Tibial artery (tissue), 4 donors: ENCODE measurements around the gene PBX1.
A peak's percentile ranks its signal among the peaks of the same experiment; 100 is the strongest.

Source experiments
- DNase-seq, 2 donors: peaks; one replicate each; pipeline ENCODE4 v3.0.0-alpha.2; 2019
- H3K27ac ChIP-seq, 2 donors: fragments of 200-600 bp; sonication (generic) in 1 of 2; 1 replicate in 1 of 2; 2 replicates in 1 of 2; pipeline ENCODE4 v1.5.1; 2018 to 2019; ENCODE audit warnings: mild to moderate bottlenecking in 1 of 2
- H3K27me3 ChIP-seq, 2 donors: fragments of 200-600 bp; sonication (generic) in 1 of 2; one replicate each; pipeline versions ENCODE4 v1.5.1 to v1.6.0; 2016 to 2019
- H3K36me3 ChIP-seq, 3 donors: fragments of 200-600 bp; sonication (generic) in 2 of 3; one replicate each; pipeline ENCODE4 v1.5.1; 2016 to 2019; ENCODE audit warnings: mild to moderate bottlenecking in 2 of 3
- H3K4me1 ChIP-seq, 4 donors: fragments of 200-600 bp; sonication (generic) in 2 of 4; 1 replicate in 3 of 4; 2 replicates in 1 of 4; pipeline ENCODE4 v1.5.1; 2016 to 2019
- H3K4me3 ChIP-seq, 2 donors: fragments of 200-600 bp; sonication (generic) in 1 of 2; 1 replicate in 1 of 2; 2 replicates in 1 of 2; pipeline ENCODE4 v1.5.1; 2018 to 2019; ENCODE audit warnings: mild to moderate bottlenecking in 2 of 2
- H3K9me3 ChIP-seq, 3 donors: fragments of 200-600 bp; sonication (generic) in 1 of 3; one replicate each; pipeline ENCODE4 v1.5.1; 2016 to 2019
- CTCF ChIP-seq, 2 experiments: fragments of 200-600 bp in 1 of 2; fragments of 450-650 bp in 1 of 2; IDR thresholded peaks; one replicate each; pipeline ENCODE4 v1.5.1; 2017 to 2019; ENCODE audit warnings: antibody characterized with exemption in 2 of 2, mild to moderate bottlenecking in 1 of 2, moderate library complexity in 1 of 2
- intact Hi-C: fragments of 100-400 bp; cut with DNase I; formaldehyde crosslinking; loops from one replicate; pipeline ENCODE4 v1.15.0; 2023; ENCODE audit warnings: low total_unique reads

The PBX1 gene

GRCh38 chr1:164638492-164639202, 79.7 kb downstream of the PBX1 start:
- intact Hi-C loops: loop anchor here (10.0 kb wide), 1 partner anchor 146 kb away; no protein-coding TSS in a partner anchor

DNA sequence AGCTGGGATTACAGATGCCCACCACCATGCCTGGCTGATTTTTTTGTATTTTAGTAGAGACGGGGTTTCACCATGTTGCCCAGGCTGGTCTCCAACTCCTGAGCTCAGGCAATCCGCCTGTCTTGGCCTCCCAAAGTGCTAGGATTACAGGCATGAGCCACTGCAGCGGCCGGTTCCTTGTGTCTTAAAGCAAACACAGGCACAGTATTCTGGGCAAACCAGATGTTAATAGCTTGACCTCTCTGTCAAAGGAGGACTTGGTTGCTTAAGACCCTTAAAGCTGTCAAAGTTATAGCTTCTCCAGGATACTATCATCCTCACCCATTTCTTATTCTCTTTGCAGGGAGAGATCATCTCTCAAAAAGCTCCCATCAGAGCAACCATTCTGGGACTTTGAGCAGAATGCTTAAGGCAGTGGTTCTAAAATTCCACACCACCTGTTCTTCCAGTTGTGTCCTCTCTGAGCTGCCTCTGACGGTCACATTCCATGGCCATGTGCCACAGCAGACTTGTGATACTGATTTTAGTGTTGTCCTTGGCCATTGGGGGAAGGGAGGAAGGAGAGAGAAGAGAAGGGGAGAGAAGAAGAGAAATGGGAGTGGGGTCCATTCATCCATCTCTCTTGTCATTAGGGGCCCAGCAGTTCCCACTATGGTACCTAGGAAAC, 81.8 kb downstream of the PBX1 start:
- DNase-seq: no peak
- Histone ChIP-seq H3K27ac (peak overlapping the region; percentile 37 to 48), H3K36me3 (no peaks in the 10 kb centered on the region), H3K4me3 (no peak overlapping the region), H3K9me3 (no peaks in the 10 kb centered on the region), H3K27me3 (no peaks in the 10 kb centered on the region), H3K4me1 (peaks cover 0 to 86% (median 48%) of the 10 kb centered on the region in 4 donors)
- intact Hi-C loops: no loop called here
- no peak for TF ChIP-seq CTCF (IDR thresholded peaks at IDR 0.05)

More at GRCh38 chr1:164638492-164639202, 79.7 kb downstream of the PBX1 start:
- Histone ChIP-seq H3K9me3 (no peaks in the 10 kb centered on the region), H3K4me1 (peaks cover 0 to 85% (median 43%) of the 10 kb centered on the region in 4 donors), H3K27me3 (no peaks in the 10 kb centered on the region), H3K4me3 (no peak overlapping the region), H3K36me3 (no peaks in the 10 kb centered on the region), H3K27ac (peak overlapping the region; percentile 50 to 52)
- DNase-seq: no peak
- no peak for TF ChIP-seq CTCF (IDR thresholded peaks at IDR 0.05)

DNA sequence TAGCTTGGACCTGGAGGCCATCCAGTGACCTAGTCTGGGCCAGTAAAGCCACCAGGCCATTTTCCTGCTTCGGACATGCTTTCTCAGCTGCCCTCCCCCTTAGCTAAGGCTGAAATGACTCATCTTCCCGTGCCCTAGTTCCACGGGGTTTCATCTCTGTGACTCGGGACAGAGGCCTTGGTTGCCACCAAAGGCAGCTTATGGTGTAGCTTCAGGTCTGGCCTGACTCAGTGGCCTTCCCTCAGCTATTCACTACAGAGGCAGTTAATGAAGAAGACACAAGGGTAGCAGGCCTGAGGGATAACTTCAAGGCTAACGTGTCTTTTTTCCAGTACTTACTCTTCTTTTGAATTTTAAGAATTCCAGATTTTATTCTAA, 82.4 kb downstream of the PBX1 start:
- intact Hi-C loops: no loop called here
- no peaks in the 10 kb centered on the region for H3K27me3 ChIP-seq
- H3K9me3 ChIP-seq: no peaks in the 10 kb centered on the region
- no peak overlapping the region for H3K4me3 ChIP-seq
- no peak for TF ChIP-seq CTCF (IDR thresholded peaks at IDR 0.05)
- peaks cover 0 to 81% (median 44%) of the 10 kb centered on the region in 4 donors for H3K4me1 ChIP-seq
- H3K27ac ChIP-seq: peak overlapping the region; percentile 37 to 48
- DNase-seq: peak; percentile 62 to 80
- H3K36me3 ChIP-seq: no peaks in the 10 kb centered on the region

DNA sequence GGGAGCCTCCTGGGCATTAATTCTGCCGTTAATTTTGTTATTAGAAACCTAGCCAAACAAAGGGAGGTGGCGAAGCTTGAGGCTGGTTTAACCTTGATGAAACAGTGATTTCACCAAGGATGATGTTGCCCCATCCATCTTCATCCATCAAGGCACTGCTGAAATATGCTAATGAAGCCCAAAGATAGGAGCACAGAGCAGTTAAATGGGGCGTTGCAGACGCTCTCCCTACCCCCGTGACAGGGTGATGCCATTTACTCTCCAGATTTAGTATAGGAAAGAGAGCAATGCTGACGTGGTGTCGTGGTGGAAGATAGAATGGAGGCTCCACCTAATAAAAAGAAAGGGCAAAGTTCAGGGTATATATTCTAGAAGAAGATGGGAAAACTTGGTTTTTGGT, 84.0 kb downstream of the PBX1 start:
- Histone ChIP-seq H3K9me3 (no peaks in the 10 kb centered on the region), H3K36me3 (no peaks in the 10 kb centered on the region), H3K4me3 (no peak overlapping the region), H3K4me1 (peaks cover 0 to 75% (median 40%) of the 10 kb centered on the region in 4 donors), H3K27me3 (no peaks in the 10 kb centered on the region), H3K27ac (no peak overlapping the region)
- DNase-seq: no peak
- intact Hi-C loops: no loop called here
- TF ChIP-seq CTCF (IDR thresholded peaks at IDR 0.05): no peak

DNA sequence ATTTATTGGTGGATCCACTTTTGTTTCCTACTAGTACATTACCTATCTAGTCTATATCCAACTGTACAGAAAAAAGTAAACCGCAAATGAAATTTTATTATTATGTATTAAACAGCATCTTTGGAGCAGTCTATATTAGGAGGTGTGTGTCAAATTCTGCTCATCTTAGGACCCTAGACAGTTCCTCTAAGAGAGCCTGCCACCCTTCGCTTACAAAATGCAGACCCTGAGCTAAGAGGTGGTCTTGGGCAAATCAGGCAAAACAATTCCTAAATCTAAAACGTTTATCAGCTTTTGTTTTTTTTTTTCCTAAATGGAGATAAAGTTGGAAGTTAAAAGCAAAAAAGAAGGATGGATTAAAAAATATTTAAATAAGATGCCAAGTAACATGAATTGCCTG, 85.3 kb downstream of the PBX1 start:
- Histone ChIP-seq H3K27ac (no peak overlapping the region), H3K4me1 (peaks cover 0 to 75% (median 40%) of the 10 kb centered on the region in 4 donors), H3K9me3 (no peaks in the 10 kb centered on the region), H3K4me3 (no peak overlapping the region), H3K36me3 (no peaks in the 10 kb centered on the region), H3K27me3 (no peaks in the 10 kb centered on the region)
- DNase-seq: no peak
- no peak for TF ChIP-seq CTCF (IDR thresholded peaks at IDR 0.05)
- intact Hi-C loops: no loop called here
